Hippocampal formation (tissue), 2 donors: Measurements from ENCODE around the gene COPG2.

Experiments
- DNase-seq, 2 donors: peaks; one replicate each; lab custom pipeline; 2025; lab: John Stamatoyannopoulos, UW

Gene COPG2

GRCh38 chr7:130500463-130500862, 168.1 kb downstream of the COPG2 start:
- DNase-seq, result no peak

- DNase-seq, result no peak
Observed at GRCh38 chr7:130494431-130494858, 174.1 kb downstream of the COPG2 start.

GRCh38 chr7:130493275-130493873, 175.2 kb downstream of the COPG2 start:
- no peak for DNase-seq

GRCh38 chr7:130492523-130493274, 175.8 kb downstream of the COPG2 start:
- no peak for DNase-seq

DNA sequence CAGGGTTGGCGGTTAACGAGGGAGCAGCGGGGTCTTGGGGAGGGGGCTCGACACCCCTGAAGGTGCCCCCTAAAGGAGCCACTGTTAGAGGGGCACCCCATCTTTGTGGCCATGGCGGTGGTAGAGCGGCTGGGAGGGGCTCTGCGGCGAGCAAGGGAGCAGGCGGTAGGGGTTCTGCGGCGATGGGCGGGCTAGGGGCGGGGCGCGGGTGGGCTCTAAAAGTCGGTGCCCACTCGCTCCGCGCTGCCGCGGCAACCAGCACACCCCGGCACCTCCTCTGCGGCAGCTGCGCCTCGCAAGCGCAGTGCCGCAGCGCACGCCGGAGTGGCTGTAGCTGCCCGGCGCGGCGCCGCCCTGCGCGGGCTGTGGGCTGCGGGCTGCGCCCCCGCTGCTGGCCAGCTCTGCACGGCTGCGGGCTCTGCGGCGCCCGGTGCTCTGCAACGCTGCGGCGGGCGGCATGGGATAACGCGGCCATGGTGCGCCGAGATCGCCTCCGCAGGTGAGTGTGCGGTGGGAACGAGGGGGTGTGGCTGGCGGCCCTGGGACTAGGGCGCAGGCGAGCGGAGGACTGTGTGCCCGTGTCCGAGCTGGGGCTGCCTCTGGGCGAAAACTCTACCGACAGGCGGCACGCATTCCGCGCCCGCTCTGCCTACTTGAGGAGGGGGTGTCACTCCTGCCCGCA, 176.6 kb downstream of the COPG2 start, which contains the start of gene MEST:
MEST (plus strand) TSS at position 245 of the 682 bp plus-strand sequence; CDS start at position 474, 229 bp downstream.
- DNase-seq, result no peak

DNA sequence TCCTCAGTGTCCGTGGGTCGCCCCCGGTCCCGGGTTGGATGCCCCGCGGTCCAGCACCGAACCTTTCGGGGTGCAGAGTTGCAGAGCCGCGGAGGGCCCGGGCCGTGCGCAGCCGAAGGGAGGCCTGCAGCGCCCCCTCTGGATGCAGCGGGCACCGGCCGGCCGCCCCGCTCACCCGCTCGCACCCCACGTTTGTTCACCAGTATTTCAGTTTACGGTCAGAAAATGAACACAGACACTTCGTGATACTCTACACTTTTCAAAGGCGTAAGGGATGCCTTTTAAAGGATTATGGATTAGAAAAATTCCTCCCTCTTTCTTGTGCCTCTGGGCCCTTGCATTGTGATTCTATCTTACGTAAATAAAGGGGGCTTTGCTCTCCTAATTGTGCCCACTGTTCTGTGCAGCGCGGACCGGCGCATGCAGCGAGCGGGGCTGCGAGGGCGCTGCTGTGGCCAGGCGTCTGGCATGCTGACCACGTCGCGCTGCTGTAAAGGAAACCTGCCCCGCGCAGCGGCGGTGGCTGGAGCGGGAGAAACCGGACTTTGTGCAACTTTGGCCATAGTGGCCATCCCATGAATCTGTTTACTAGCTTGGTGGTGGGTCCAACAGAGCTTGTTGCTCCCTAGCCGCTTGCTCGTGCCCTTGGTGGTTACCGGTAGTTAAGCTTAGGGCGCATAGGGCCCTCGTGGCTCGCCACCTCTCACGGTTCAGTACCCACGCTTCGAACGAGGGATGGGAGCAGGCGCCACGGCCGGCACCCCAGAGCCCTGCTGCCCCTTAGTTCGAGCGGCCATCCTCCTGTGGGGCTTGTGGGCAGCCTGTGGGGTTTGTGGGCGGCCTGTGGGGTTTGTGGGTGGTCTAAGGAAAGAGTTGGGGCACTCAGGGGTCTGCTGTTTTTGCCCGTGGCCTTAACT, 177.4 kb downstream of the COPG2 start:
- peak; percentile 24 to 40 for DNase-seq

GRCh38 chr7:130490311-130490791, 178.2 kb downstream of the COPG2 start:
- no peak for DNase-seq

- no peak for DNase-seq
Observed at GRCh38 chr7:130489140-130489983, 179.2 kb downstream of the COPG2 start.

DNA sequence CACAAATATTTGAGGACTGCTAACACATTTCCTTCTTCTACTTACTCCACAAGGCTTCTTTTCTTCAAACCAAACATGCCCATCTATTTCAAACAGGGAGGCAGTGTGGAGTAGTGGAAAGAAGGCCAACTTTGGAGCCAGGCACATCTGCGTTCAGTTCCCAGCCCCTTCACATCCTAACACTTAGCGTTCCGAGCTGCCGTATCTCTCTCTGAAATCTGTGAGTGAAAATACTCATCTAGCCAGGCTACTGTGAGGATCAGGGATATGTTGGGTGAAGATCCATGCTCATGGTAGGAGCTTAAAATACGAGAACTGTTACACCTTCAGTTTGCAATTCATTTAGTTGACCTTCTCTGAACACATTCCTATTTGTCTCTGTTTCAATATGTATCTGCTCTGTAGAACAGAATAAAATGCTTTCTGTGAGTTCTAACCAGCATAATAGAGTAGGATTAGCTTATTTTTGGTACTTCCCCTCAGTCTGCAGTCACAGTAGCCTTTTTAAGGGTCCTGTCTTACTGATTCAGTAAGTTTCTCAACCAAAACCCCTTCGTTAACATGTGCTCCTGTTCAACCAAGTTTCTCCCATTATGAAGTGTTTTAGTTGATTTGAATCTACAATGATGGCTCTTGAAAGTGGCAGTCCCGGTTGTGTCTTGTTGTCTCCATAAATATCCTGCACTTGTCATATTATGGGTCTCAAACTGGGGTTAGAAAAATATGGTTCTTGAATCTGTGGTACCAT, 180.0 kb downstream of the COPG2 start:
- DNase-seq, result peak in 1 of 2 donors; percentile 50

DNA sequence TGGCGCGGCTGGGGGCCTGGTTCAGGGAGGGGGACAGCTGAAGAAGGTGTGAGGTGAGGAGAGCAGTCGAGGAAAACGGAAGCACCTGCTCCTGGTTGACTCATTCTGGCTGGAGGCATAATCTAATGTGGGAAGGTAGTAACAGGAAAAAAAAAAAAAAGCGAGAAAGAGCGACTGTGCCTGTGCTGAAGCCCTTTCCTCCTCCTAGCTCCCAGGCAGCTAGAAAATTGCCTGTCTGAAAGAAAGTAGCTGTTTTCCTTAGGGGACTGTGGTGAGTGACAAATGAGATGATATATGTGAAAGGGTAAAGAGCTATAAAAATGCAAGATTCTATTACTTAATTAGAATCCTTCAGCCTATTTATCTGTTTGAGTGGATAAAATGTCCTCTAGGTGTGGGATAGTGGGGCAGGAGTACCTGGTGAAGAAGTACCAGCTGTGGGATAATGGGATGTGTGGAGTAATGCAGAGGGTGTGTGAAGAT, 181.6 kb downstream of the COPG2 start:
- no peak for DNase-seq

GRCh38 chr7:130486114-130486953, 182.2 kb downstream of the COPG2 start:
- no peak for DNase-seq

DNA sequence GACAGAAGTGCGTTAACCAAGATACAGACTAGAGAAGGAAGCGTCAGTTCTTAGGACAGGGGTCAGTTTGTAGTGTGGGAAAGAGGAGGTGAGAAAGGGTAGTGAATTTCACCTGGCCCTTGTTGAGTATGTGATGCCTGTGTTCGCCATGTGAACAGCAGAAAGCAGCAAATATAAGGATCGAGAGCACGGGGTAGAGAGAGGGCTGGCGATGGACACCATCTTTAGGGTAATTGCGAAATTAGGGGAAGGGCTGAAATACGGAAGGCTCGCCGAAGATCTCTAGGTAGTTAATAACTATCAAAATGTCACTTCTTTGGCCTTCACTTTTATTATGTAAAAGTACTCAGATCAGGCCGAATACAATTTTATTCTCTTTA, 182.8 kb downstream of the COPG2 start:
- no peak for DNase-seq

DNA sequence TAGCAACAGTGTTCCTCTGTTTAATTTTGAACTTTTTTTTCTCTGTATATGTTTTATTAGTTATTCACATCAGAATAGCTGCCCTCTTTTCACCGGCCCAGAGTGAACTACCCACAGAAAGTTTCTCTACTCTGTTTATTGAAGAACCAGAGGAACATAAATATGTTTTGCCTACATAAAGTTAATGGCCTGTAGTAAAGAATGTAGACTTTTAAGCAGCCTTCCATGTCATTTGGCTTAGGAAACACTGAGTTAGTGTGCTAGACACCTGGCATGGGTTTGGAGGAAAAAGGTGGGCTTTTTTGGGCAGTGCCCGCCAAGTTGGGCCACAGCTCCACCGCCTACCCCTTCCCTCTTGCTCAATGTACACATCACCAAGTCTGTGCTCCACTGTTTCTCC, 185.5 kb downstream of the COPG2 start:
- no peak for DNase-seq

DNA sequence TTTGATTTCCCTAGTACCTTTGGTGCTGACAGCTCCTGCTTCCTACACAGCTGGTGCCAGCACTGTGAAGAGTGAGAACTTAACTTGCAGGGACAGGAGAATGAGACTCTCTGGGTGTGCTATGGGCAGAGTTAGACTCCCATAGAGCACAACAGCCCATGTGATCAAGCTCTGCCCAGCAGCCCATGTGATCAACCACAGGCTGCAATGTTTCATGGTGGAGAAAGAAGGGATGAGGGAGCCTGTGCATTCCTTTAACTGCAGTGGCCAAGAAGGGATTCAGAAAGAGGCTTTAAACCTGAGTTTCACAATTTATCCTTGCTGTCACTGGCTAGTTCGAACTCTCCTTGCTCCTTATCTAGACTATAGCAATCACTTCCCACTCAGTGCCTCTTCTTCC, 186.7 kb downstream of the COPG2 start:
- DNase-seq, result no peak

GRCh38 chr7:130479716-130480400, 188.7 kb downstream of the COPG2 start:
- no peak for DNase-seq

GRCh38 chr7:130478991-130479390, 189.6 kb downstream of the COPG2 start:
- DNase-seq, result no peak

DNA sequence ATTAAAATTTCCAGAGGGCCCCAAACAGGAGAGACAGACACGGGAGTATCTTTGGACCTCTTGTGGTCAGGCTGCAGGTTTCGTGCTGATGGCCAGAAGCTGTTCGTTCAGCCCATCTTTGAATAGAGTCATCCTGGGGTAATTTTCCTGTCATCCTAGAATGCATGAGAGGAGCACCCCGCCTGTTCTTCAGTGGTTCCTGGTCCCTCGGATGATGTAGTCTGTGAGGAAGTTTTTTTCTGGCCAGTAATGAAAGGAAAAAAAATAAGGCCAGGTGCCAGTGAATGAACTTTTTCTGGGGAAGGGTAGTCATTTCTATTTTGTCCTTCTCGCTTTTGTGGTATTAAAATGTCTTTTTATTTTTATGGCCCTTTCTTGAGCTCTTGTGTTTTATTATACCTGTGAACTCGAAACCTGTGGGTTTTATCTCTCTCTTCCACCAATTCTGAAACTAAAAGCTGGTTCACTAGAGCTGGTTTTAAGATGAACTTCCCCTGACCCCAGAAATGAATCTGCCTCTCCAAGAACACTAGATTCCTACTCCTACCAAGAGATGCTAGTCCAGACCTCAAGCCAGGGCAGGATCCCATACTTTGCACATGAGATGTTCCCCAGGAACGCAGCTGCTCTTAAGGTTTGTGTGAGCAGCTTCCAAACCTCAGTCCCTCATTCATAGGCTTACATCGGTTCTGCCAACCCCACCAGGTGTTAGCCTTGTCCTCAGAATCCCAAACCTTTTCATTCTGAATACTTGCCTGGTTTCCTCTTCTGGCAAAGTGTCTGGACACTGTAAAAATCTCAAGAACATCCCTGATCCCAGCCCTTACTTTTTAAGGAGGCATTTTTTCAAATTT, 192.0 kb downstream of the COPG2 start:
- no peak for DNase-seq
